Measurements from ENCODE around the gene WDR72. TPM values are rescaled to one million over a fixed set of nuclear protein-coding genes. Genes with fewer than 3 reads are reported as not detected.

Gene WDR72
- total RNA-seq, 4 donors from 2014 or later: 1.0 to 8.1 (median 4.6) TPM

DNA sequence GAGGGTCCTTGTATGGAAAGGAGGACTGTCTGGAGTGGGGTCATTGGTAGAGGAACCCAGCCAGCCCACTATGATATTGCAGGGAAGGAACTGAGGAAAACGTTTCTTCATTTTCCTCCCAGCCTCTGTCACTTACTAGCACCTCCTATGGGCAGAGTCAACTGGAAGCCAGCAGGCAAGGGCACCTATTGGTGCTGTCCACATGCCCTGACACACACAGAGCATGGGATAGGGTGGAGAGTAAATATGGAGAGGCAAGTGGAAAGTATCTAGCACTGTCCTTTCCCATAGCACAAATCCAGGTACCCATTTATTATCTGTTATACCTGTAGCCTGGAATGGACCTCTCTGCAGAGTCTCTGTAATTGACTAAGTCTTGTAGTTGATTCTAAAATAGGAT is 285.6 kb downstream of the WDR72 start:
- 29 to 33% methylated on average over 1 of the region's 1 CpG for WGBS, 2 donors
- TF ChIP-seq, protein P1, sequence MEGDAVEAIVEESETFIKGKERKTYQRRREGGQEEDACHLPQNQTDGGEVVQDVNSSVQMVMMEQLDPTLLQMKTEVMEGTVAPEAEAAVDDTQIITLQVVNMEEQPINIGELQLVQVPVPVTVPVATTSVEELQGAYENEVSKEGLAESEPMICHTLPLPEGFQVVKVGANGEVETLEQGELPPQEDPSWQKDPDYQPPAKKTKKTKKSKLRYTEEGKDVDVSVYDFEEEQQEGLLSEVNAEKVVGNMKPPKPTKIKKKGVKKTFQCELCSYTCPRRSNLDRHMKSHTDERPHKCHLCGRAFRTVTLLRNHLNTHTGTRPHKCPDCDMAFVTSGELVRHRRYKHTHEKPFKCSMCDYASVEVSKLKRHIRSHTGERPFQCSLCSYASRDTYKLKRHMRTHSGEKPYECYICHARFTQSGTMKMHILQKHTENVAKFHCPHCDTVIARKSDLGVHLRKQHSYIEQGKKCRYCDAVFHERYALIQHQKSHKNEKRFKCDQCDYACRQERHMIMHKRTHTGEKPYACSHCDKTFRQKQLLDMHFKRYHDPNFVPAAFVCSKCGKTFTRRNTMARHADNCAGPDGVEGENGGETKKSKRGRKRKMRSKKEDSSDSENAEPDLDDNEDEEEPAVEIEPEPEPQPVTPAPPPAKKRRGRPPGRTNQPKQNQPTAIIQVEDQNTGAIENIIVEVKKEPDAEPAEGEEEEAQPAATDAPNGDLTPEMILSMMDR (IDR thresholded peaks at IDR 0.05): no peak
- intact Hi-C loops (cut with DNase I; ENCODE audit: low total_unique reads): no loop called here

DNA sequence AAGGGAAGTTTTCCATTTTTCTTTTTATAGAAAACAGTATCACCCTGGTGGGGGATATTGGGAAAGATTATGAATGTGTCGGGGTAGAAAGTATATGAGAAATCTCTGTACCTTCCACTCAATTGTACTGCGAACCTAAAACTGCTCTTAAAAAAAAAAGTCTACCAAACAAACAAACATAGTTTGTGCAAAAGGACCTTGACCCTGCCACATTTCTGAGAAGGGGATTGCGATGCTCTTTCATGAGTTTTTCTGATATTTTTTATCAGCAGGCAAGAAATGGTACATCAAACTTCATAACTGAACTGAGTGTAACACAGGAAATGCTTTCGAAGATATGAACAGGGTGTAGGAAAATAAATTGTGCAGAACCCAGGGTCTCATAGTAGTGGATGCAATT is 286.0 kb downstream of the WDR72 start:
- 80 to 84% methylated on average over 4 of the region's 4 CpGs for WGBS, 2 donors
- intact Hi-C loops (cut with DNase I; ENCODE audit: low total_unique reads): no loop called here
- TF ChIP-seq, protein P1 (IDR thresholded peaks at IDR 0.05): no peak
- TF ChIP-seq POLR2A (IDR thresholded peaks at IDR 0.05): no peak
- H3K4me3 ChIP-seq (ENCODE audit: low read depth, poor library complexity, severe bottlenecking): no peak overlapping the region
- no peak for DNase-seq (ENCODE audit: low spot score in 2 of 2)

More for the DNA sequence above, 285.6 kb downstream of the WDR72 start:
- no peak for DNase-seq (ENCODE audit: low spot score in 2 of 2)
- H3K4me3 ChIP-seq (ENCODE audit: low read depth, poor library complexity, severe bottlenecking): no peak overlapping the region

DNA sequence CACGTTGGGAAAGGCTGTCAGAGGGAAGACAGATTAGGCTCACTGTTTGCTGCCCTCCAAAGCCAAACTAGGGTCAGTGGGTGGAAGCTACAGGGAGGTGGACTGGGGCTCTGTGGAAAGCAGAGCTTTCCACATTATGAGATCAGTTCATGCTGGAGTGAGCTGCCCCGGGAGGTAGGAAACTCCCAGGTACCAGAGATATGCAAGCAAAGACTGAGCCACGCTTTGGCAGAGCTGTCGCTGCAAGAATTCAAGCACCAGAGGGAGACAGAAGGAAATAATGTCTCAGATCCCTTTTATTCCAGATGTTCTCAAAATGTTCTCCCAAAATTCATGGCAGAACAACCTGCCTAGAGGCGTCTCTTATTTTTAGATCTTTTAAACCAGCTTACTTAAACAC is 286.6 kb downstream of the WDR72 start:
- WGBS, 2 donors: 27 to 31% methylated on average over 5 of the region's 5 CpGs
- intact Hi-C loops (cut with DNase I; ENCODE audit: low total_unique reads): no loop called here
- no peak for TF ChIP-seq POLR2A (IDR thresholded peaks at IDR 0.05)
- TF ChIP-seq, protein P1 (IDR thresholded peaks at IDR 0.05): no peak
- DNase-seq (ENCODE audit: low spot score in 2 of 2): no peak
- H3K4me3 ChIP-seq (ENCODE audit: low read depth, poor library complexity, severe bottlenecking): no peak overlapping the region

DNA sequence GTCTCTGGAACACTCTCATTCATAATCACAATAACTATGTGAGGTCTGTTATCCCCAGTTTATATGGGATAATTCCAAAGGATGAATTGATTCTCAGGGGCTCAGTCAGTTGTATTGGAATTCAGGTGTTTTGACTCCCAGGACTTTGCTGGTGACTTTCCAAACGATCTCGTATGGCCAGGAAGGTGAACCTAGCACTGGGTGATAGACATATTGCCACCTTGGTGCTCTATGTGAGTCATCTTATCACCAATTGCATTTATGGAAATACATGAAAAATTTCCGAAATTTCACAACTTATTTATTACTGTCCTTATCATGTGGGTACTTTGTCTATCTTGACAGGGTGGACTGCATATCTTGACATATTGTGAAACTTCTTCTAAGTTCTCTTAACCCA is 287.3 kb downstream of the WDR72 start:
- H3K4me3 ChIP-seq (ENCODE audit: low read depth, poor library complexity, severe bottlenecking): no peak overlapping the region
- intact Hi-C loops (cut with DNase I; ENCODE audit: low total_unique reads): no loop called here
- no peak for DNase-seq (ENCODE audit: low spot score in 2 of 2)
- TF ChIP-seq, protein P1 (IDR thresholded peaks at IDR 0.05): no peak
- TF ChIP-seq POLR2A (IDR thresholded peaks at IDR 0.05): no peak
- 75 to 80% methylated on average over 3 of the region's 3 CpGs for WGBS, 2 donors

DNA sequence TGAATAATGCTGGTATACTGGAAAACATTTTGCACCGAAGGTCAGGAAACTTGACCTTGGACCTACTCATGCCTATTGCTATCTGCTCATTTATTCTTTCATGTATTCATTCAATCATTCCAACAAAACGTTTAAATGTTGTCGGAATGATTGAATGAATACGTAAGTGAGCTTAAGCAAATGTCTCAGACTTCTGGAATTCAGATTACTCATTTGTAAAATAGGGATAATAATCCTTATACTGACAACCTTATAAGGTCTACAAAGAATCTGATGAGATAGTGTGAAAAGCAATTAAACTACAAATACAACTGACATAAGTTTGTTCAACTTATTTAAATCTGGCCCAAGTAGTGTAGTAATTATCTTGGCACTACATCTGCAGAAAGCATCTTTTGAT is 288.7 kb downstream of the WDR72 start:
- 50 to 58% methylated on average over 4 of the region's 4 CpGs for WGBS, 2 donors
- H3K4me3 ChIP-seq (ENCODE audit: low read depth, poor library complexity, severe bottlenecking): no peak overlapping the region
- no peak for TF ChIP-seq POLR2A (IDR thresholded peaks at IDR 0.05)
- TF ChIP-seq, protein P1 (IDR thresholded peaks at IDR 0.05): no peak
- intact Hi-C loops (cut with DNase I; ENCODE audit: low total_unique reads): no loop called here
- DNase-seq (ENCODE audit: low spot score in 2 of 2): no peak

DNA sequence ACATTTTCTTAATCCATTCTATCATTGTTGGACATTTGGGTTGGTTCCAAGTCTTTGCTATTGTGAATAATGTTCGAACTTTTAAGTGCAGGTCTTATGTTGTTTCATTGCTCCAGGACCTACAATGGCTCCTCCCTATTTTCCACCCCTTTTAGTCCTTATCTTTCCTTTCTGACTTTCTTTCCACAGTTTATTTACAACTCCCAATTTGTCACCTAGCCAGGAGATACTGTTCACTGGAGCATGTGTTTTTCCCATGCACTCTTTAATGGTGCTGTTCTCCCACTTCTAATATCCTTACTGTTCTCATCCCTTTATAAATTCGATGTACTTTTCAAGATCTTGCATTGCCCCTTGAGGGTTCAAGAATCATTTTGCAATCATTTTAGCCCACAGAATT is 290.0 kb downstream of the WDR72 start:
- no peak for TF ChIP-seq POLR2A (IDR thresholded peaks at IDR 0.05)
- TF ChIP-seq, protein P1 (IDR thresholded peaks at IDR 0.05): no peak
- WGBS, 2 donors: 86 to 89% methylated on average over 2 of the region's 2 CpGs
- intact Hi-C loops (cut with DNase I; ENCODE audit: low total_unique reads): no loop called here
- no peak overlapping the region for H3K4me3 ChIP-seq (ENCODE audit: low read depth, poor library complexity, severe bottlenecking)
- DNase-seq (ENCODE audit: low spot score in 2 of 2): no peak

Data from lower leg skin (tissue), 4 donors.